ENCODE data around the gene CPVL.

CPVL gene

DNA sequence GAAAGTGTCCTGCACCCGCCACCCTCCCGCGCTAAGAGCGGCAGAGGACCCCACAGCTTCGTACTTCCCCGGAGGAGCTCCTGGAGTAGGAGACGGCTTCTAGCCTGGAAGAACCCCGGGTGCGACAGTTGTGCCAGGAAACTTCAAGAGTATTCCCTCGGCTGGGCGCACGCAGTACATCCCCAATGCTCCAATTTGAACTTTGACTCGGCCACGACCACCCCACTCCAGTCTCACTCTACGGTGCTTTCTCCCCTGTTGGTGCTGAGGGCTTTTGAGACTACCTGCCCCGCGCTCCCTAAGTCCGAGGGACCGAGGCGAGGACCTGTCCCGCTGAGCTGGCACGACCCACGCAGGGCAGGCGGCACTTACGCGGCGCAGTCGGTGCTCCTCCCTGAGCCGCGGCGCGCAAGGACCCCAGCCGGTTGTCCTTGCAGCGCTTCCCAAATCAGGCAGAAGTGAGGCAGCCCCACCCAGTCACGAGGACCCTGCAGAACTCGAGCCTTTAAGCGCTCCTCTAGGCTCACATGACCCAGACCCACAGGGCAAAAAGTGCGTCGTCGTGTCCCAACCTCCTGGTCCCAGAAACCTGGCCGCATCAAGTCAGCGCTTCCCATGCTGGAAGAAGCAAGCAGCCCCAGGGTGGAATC is at the start of gene CPVL:
Gene CPVL (minus strand): TSS at position 481 of the 650 bp plus-strand sequence. CDS start 25,476 bp downstream, outside the sequence.
- no peak for DNase-seq (ENCODE audit: low spot score)

DNA sequence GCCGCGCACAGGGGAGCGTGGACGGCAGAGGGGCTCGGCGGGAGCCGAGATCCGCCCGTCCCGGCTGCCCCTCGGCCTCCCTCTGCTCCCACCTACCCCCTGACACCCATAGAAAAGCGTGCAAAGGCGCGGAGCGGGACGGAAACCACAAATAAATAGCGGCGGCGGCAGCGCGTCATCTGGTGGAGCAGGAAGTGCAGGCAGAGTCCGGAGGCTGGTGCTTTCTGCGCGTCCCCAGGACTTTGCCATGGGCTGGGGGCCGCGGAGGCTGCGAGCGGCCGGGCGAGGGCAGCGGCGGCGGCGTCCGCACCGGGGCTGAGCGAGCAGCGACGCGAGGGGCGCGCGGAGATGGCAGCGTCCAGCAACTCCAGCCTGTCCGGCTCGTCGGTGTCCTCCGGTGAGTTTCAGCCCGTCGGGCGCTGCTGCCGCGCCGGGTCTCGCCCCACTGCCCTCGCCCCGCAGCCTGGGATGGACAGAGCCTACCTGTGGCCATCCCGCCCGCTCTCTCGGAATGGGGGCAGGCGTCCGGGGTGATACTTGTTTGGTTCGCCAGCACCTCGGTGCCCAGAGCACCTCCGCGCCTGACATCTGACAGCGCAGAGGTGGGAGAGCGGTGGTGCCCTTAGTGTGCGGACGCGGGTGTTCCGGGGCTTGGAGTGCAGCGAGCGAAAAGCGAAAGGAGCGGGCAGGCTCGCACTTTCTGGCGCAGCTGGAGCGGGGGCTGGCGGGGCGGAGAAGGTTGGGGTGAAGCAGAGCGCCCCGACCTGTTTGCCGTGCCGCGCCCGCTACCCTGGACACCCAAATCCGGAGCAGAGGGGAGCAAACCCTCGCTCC is 48.5 kb upstream of the CPVL start, which contains the start of gene CHN2:
Gene CHN2 (plus strand): TSS at position 182 of the 834 bp plus-strand sequence.
- DNase-seq (ENCODE audit: low spot score) = no peak

DNA sequence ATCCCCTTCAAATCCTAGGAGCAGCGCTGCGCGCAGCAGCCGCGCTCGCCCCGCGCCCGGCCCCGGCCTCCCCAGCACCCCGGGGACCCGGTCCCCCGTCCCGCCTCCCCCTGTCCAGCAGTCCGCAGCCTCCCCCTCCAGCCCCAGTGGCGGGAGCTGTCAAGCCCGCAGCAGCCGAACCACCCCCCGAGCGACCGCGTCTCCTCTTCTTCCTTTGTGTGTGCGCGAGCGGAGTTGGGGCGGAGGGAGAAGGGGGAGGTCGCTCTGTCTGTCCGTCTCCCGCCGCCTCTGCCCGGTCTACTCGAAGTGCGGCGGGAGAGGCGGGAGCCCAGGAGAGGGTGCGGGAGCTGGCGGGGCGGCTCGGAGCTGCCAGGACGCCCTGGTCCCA is 47.9 kb upstream of the CPVL start:
- no peak for DNase-seq (ENCODE audit: low spot score)

DNA sequence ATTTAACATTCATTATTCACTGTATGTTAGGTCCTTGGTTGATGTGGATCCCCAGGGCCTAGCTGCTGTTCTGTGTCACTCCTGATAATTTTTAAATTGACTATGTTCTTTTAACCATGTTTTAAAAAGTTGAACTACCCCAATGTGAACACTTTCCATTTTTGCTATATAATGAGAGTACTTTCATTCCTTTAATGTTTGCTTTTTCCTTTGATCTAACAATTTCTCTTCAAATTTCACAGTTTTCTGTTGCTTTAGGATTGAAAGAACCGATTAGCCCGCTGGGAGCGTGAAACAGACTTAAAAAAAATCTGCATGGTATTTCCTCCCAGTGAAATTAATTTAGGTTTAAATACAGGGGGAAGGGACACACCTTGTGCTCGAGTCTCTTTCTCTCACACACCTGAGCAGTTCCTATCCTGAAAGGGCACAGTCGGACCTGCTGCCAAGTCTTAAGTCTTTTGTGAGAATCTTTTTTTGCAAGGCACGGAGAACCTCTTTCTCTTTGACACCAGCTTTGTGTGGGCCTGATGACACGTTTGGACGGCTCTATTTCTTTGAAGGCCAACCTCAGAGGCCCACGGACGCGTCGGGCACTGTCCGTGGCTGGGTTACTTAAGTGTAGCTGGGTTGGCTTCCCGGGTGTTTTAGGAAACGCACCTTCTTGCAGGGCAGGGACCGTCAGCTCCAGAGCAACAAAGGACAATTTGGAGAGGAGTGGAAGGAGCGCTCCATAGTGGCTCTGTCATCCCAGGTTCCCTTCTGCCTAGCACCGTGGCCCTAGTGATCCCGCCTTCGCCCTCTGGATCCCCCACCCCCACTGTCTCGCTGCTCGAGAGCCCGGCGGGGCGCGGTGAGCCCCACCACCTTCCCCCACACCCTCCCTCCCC is 47.2 kb upstream of the CPVL start:
- DNase-seq (ENCODE audit: low spot score) = no peak

DNA sequence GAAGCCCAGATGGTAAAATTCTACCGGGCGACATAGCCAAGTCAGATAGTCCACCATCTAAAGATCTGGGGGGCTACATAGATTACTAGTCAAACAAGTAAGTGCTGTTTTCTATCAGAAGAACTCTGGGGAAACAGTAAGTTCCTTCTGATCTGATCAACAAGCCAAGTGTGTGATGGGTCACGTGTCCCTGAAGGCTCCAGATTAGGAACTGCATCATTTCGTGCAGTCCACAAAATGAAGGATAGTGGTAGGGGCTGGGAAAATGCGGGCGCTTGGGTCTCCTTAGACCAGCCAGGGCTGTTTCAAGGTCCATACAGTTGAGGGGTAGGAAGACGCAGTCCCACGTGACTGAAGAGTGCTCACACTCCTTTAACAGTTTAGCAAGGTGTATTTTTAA is 46.5 kb upstream of the CPVL start:
- DNase-seq (ENCODE audit: low spot score) = no peak

DNA sequence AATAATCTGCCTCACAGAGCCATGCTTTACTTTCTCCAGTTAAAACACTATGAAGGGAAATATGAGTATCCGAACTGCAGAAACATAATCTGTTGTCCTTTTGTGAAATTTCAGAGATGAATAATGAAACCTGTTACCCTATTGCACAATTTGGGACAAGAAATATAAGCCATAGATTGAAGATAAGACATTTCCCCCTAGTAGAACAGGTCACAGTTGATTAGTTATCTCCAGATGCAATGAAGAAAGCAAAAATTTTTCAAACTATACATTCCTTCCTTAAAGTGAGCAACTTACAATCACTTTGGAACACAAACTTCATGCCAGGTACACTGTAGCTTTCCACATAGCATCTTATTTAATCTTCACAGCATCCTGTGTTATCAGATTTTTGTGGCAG is 46.0 kb upstream of the CPVL start:
- DNase-seq (ENCODE audit: low spot score) = no peak

DNA sequence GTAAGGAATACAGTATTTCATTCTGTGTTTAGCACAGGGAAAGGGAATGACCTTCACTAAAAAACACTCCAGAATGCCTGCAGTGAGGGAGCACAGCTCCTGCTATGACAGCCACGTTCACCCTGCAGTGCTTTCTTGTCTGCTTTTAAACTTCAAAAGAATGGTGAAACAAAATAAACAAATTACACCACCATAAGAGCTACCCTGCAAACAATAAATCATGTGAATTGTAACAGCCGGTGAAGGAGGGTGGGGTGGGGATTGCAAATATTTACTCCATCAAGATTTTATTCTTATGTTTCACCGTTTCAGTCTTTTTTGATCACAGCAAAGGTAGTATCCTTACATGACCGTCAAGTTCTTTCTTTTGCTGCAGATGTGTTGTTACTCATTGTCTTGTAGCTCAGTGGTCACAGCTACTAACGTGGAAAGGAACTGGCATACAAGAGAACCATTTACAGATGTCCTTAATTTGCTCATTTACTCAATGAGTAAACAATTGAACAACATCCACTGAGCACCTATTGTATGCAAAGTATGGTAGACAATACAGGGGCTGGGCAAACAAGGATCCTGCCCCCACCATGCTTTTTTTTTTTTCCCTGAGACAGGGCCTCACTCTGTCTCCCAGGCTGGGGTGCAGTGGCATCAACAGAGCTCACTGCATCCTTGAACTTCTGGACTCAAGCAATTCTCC is 44.2 kb upstream of the CPVL start:
- no peak for DNase-seq (ENCODE audit: low spot score)

DNA sequence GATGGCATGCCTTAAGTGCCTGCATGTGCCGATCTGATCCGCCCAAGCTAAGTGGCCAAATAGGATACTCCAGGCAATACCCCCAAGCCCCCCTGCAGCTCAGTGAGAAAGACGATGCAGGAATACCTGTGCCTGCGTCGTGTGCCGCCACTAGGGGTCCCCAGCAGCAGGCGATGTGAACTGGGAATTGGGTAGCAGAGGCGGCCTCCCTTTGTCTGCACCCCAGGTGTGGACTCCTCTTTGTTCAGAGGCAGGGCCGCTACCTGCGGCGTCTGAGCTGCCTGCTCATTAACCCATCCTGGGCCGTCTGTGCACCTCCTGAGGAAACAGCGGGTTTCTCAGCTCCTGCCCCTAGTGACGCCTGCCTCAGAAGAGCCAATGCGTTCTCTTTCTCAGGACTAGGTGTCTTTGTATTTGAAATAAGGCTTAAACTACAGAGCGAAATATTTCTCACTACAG is 43.4 kb upstream of the CPVL start:
- DNase-seq (ENCODE audit: low spot score) = peak; percentile 16

DNA sequence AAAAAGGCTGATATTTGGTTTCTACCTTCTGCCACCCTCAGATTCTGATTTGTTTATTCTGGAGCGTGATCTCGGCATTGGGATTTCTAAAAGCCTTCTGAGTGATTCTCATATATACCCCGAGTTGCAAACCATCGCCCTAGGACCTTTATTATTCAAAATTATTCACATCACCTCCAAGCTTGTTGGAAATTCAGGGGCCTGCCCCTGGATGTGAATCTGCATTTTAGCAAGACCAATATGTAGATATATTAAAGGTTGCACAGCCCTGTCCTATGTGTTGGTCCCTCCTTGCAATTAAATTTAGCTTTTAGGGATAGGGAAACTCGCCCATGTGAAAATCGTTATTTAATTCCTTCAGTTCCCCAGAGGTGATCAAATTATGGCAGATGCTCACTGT is 39.3 kb upstream of the CPVL start:
- DNase-seq (ENCODE audit: low spot score) = no peak

DNA sequence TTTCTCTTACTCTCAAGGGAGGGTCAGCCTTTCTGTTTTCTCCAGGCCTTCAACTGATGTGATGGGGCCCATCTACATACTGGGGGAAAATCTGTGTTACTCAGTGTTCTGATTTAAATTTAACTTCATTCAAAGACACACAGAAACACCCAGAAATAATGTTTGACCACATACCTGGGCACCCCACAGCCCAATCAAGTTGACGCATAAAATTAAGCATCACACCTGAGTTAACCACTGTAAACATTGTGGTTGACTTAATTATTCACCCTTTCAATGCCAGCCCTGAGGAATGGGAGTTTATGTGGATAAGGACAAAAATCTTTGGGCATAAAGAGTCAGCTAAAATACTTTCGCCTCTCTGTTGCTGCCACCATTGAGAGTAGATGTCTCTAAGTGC is 38.3 kb upstream of the CPVL start:
- no peak for DNase-seq (ENCODE audit: low spot score)

DNA sequence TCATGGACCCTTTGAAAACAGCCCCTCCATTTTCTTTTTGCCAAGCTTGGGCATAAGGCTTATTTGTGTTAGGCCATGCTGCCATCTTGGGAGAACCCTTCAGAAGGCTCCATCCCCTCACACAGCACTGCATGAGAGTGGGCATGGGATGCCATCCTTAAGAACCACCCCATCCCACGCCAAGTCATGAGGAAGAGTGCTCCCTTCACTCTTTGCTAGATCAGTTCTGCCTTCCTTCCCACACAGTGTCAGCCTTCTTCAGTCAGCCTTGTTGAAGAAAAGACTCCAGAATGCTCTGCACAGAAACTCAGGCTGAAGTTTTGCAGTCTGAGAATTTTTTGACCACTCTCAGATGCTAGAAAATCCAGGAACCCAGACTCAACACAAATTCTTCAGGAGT is 32.8 kb upstream of the CPVL start:
- DNase-seq (ENCODE audit: low spot score) = no peak

DNA sequence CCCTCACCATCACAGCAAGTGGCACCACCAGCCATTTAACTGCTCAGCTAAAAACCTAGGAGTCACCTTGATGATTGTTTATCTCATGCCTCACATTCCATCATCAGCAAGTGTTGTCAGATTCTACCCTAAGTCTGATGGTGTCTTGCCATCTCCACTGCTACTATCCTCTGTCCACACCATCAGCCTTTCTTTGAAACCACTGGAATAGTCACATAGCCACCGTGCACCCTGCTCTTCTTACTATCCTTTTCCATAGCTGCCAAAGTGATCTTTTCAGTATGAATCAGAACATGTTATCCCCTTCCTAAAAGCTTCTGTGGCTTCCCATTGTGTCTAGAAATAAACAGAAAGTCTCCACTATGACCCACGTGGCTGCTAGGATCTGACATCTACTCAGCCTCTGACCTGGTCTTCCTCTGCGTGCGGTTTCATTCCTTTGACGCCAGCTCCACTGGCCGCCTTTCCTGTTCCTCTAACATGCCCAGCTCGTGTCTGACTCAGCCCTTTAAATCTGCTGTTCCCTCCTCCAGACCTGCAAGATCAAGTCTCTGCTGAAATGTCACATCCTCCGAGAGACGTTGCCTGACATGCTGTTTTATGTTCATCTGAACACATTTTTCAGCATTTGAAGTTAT is 31.7 kb upstream of the CPVL start:
- DNase-seq (ENCODE audit: low spot score) = no peak

DNA sequence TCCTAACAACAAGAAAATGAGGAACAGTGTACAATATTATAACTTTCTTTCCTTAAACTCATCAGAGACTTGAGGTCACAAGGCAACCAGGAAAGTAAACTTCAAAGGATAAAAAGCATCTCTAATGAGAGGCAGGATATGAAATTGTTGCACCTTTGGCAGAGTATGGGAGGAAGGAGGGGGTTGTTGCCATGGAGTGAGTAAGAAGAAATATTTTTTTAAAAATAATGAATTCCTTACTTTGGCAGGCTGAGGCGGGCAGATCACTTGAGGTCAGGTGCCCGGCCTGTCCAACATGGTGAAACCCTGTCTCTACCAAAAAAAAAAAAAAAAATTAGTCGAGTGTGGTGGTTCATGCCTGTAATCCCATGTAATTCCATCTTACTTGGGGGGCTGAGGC is 27.1 kb upstream of the CPVL start:
- DNase-seq (ENCODE audit: low spot score) = no peak

DNA sequence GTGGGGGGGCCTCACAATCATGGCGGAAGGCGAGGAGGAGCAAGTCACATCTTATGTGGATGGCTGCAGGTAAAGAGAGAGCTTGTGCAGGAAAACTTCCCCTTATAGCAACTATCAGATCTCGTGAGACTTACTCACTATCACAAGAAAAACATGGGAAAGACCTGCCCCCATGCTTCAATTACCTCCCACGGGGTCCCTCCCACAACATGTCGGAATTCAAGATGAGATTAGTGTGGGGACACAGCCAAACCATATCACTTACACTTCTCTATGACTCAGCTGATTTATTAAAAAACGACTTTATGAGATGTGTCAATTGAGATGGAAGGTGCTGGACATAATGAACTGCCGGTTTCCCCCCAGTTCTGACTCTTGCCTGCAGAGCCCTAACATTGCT is 24.4 kb upstream of the CPVL start:
- DNase-seq (ENCODE audit: low spot score) = no peak

DNA sequence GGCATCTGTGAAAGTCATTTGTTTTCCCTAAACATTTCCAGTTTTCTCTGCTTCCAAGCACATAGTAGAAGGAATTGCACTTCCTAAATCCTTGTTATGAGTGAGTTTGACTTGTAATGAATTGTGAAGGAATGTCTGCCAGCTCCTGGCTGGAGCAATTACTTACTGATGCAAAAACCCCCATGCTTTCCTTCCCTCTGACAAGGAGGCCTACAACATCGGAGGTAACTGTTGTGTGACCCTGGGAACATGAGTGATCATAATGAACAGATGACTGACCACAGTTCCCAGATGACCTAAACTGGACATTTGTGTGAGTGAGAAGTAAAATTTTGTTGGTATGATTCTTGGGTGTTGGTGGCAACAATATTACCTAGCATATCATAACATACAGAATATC is 21.4 kb upstream of the CPVL start:
- no peak for DNase-seq (ENCODE audit: low spot score)

DNA sequence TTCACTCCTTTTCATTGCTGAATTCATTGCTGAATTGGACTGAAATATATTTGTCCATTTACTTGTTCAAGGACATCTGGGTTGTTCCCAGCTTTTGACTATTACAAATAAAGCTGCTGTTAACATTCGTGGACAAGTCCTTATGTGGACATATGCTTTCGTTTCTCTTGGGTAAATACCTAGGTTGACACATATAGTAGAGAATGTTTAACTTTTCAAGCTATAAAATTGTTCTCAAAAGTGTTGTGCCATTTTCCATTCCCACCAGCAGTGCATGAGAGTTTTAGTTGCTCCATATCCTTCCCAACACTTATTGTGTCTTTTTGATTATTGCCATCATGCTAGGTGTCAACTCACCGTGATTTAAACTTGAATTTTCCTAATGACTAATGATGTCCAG is 17.5 kb upstream of the CPVL start:
- DNase-seq (ENCODE audit: low spot score) = no peak

DNA sequence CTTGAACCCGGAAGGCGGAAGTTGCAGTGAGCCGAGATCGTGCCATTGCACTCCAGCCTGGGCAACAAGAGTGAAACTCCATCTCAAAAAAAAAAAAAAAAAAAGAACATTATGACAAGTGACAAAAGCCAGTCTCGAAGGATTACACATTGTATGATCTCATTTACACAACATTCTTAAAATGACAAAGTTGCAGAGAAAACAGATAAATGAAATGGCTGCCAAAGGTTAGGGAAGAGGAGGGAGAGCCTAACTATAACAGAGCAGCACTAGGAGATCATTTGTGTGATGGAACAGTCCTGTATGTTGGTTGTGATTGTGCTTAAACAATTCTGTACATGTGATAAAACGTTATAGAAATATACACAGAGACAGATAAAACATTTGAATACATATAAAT is 16.2 kb upstream of the CPVL start:
- DNase-seq (ENCODE audit: low spot score) = no peak

DNA sequence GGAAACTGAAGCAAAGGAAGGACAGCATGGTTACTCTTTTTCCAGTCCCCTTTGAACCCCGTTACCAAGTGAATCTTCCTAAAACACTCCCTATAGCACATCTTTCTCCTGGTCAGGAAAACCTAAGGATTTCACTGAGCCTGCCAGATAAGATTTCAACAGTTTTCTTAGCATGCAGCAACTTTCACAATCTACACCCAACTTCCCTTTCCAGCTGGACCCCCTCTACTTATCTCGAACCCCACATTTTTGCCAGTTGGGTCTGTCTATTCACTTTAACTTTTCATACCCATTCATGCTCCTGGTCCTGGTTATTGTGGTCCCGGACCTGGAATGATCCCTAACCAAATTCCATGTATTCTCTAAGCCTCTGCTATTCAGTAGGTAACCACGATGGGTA is 14.9 kb upstream of the CPVL start:
- DNase-seq (ENCODE audit: low spot score) = no peak

DNA sequence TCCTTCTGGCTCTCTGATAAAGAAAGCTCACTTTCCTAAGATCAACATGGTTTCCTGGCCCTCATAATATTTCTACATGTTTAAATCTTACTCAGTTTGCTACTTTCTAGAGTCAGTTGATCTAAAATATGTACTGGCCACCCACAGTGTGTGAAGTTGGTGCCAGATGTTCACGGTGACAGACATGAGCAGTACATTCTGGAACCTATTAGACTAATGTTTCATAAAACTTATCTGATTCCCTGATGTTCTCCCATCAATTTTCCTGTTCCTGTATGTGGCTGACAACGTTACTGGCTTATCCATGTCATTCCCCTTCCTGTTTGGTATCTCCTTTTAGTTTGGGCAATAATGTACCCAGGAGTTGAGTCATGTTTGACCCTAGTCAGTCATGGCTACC is 13.7 kb upstream of the CPVL start:
- no peak for DNase-seq (ENCODE audit: low spot score)

DNA sequence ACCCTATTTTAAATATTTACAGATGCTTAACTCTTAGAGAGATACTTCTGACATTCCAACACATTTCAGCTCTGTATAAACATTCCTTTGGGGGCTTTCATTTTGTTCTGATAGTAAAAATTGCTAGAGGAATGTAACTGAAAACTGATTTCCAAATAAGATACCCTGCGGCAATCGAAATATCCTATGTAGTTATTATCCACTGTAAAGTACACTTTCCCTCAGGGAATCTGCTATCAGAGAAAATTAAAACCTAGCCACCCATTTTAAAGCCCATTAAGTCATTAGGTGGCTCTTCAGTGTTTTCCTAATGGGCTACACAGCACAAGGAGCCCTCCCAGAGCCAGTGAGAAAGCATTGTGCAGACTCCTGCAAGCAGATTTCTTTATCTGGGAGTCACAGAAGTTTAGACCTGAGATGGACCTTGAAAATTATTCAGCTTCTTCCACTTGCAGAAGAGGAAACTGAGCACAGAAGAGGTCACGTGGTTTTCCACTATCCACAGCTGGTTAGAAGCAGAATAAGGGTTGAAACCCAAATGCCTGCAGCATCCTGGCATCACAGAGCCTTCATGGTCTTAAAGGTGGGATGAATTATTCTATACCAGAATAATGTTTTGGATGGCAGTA is 12.6 kb upstream of the CPVL start:
- DNase-seq (ENCODE audit: low spot score) = no peak

DNA sequence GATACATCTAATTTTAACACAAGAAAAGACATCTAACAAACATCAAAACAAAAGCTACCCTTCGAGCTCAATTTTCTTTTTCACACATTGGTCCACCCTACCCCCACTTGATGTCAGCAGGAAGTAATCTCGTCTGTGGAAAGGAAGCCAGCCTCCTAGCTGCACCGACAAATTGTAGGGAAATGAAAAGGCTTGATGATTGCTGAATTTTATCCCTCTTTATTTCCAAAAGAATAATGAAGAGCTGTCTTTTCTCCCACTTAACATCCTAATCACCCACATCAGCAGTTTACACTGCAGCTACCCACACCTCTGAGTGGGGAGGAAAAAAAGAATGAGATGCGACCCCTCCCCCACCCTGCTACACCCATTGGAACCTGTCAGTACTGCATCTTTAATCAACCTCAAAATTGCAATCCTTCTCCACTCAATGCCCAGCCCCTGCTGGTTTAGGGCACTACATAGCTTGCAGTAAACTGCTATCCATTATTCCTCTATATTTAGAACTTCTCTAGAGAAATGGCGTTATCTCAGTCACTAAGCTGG is 10.6 kb upstream of the CPVL start:
- DNase-seq (ENCODE audit: low spot score) = no peak
